GM18517 (cell line): ENCODE data around the gene COQ2.
"Not testable (repeated sequence)": the region's sequence is repeated elsewhere in the genome, so short reads cannot be mapped to it uniquely, and the experiment has no call there.

Experiments used
- ATAC-seq: cut with Tn5 transposase; IDR thresholded peaks from one replicate; pipeline ENCODE4 v1.9.1; 2021; ENCODE audit warnings: mild to moderate bottlenecking, moderate library complexity; ENCODE audit not compliant: unreplicated experiment

Gene COQ2

DNA sequence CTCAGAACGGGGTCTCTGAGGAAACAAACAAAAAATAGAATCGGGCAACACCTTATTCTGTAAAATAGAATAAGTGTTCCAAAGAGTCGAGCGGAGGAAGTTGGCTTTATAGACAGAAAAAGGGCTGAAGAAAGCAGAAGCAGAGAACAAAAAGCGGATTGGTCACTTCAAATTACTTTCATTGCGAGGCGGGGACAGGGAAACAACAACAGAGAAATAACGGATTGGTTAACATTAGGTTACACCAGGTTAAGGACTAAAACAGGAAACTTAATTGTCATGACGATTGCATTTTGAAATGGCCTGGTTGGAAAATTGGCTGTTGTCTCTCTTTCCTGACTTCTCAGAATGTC, 433 bp upstream of the COQ2 start:
- no peak for ATAC-seq

DNA sequence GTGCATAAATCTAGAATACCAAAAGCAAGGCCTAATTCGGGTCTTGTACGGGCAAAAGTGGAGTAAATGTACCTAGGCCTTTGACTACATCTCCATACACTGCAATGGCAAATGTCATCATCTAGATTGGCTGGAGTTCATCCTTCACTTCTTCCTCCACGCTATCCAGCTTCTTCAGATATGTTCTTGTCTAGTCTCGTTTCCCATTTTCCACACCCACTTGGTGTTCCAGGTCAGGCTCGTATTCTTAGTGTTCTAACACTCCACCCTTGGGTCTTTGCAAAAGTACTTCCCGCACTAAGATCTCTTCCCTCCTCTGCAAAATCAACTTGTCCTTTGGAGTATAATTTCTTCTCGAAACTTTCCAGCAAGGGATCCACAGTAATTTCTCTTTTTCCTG, 1.4 kb downstream of the COQ2 start:
- no peak for ATAC-seq

DNA sequence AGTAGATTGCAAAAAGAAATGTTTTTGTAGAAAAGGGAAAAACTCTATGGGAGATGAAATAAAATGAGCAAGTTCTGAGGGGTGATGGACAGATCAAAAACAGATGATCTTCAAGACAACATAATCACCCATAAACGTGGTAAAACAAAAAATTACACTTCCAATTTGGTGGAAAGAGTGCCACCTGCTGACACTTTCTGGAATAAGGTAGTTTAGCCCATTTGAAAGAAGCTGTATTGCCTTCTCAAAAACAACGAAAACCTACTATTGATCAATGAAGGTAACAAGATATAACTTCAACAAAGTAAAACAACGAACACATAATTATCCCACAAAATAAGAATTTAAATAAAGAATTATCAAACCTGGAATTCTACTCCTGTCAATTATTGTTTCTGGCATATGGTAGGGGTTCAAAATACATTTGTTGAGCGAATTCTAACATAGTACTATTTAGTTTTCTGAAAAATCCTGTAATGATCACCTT, 2.5 kb downstream of the COQ2 start:
- no peak for ATAC-seq

DNA sequence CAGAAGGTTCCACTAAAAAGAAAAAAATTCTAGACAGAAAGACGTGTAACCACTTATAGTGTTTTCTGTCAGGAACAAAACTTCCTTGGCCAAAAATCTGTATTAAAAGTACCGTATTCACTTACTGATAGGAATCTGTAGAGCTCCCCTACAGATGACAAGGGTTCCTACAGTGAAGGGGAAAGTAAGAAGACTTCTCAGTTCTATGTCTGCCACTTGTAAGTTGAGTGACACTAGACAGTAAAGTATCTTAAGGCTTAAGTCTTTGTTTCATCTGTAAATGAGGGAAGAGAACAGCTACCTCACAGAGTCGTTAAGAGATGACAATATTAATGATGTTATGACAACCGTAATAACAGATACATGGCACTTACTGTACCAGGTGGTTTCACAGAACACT, 3.3 kb downstream of the COQ2 start:
- no peak for ATAC-seq

DNA sequence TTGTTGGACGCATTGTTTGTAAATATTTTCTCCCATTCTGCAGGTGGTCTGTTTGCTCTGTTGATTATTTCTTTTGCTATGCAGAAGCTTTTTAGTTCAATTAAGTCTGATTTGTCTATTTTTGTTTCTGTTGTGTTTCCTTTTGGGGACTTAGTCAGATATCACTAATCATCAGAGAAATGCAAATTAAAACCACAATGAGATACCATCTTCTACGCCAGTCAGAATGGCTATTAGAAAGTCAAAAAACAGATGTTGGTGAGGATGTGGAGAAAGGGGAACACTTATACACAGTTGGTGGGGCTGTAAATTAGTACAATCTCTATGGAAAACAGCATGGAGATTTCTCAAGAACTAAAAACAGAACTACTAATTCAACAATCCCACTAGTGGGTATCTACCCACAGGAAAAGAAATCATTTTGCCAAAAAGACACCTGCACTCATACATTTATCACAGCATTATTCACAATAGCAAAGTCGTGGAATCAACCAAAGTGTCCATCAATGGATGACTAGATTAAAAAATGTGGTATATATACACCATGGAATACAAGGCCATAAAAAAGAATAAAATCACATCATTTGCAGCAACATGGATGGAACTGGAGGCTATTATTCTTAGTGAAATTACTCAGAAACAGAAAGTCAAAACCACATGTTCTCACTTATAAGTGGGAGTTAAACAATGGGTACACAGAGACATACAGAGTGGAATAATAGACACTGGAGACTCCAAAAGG, 8.1 kb downstream of the COQ2 start:
- peak; percentile 71 for ATAC-seq

DNA sequence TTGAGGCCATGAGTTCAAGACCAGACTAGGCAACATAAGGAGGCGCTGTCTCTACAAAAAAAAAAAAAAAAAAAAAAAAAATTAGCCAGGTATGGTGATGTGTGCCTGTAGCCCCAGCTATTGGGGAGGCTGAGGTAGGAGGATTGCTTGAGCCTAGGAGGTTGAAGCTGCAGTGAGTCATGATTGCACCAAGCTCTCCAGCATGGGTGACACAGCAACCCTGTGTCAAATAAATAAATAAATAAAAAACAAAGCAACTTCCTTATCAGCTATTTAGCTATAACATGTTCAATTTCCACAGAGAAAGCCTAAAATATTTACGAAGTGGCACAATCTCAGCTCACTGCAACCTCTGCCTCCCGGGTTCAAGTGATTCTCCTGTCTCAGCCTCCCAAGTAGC, 10.7 kb downstream of the COQ2 start:
- ATAC-seq = not testable (repeated sequence)

DNA sequence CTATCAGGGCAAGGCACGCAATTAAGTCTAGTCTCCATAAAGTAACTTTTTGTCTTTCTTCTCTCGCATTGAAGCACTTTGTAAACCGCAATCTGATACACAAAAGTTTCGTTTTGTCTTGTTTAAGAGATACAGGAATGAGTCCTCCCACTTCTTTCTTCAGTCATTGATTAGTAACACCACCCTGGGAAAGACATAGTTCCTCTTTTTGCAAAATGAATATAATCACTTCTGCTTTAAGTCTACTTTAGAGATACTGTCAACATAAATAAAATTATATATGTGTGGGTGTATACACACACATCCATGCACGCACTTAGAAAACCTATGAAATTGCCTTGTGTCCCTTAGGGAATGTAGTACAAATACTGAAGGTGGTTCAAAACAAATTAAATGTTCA, 11.7 kb downstream of the COQ2 start:
- peak; percentile 93 for ATAC-seq

DNA sequence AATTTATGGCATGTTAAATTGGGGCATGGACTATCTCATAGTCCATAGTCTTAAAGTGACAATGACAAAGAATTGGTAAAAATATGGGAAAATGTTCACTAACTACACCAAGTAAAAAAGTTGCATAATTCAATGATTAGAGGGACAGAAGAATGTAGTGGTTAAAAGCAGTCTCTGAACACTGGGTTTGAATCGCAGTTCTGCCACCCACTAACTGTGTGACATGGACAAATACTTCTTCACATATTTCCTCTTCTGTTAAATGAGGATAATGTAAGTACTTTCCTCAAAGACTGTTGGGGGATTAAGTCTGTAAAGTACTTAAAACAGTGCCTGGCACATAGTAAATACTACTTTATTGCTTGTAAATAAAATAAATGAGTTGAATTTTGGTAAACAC, 15.3 kb downstream of the COQ2 start:
- no peak for ATAC-seq

DNA sequence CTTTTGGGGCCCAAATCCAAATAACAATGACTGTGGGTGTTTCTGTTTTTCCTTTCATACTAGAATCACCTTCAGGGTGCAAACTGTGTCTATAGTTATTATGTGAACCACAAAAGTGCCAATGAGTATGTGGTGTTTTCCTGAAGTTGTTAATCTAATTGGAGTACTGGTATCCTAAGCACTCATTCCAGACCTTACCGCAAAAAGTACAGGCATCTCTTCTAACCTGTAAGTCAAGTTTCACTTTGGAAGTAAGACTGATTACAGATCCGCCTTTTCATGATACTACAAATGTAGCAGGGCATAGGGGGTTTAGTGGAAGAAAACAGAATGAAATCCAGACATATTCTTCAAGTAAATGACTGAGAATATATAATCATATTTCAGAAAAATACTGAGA, 16.1 kb downstream of the COQ2 start:
- no peak for ATAC-seq

DNA sequence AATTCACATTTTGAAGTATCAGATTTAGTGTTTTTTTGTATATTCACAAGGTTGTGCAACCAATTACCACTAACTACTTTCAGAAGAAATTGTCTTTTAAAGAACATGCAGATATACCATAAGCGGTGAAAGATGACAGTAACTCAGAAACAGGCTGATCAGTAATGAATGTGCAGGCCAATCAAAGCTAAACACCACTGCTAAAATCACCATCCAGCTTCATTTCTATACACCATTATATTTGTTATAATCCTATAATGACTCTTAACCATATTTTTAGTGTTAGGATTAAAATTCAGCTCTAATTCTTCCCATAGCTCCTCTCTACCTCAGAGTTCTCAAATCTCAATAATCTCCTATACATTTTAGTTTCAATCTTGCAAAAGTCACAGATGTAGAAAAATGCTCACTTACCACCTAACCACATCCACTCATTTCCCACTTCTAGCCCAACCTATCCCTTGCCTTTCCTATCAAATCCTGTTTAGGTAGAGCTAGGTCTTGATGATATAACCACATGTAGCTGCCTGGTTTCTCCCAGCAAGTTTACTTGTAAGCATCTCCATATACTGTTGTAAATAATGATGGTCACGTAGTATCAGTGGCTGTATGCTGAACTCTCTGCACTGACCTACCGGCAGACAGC, 16.6 kb downstream of the COQ2 start:
- no peak for ATAC-seq

DNA sequence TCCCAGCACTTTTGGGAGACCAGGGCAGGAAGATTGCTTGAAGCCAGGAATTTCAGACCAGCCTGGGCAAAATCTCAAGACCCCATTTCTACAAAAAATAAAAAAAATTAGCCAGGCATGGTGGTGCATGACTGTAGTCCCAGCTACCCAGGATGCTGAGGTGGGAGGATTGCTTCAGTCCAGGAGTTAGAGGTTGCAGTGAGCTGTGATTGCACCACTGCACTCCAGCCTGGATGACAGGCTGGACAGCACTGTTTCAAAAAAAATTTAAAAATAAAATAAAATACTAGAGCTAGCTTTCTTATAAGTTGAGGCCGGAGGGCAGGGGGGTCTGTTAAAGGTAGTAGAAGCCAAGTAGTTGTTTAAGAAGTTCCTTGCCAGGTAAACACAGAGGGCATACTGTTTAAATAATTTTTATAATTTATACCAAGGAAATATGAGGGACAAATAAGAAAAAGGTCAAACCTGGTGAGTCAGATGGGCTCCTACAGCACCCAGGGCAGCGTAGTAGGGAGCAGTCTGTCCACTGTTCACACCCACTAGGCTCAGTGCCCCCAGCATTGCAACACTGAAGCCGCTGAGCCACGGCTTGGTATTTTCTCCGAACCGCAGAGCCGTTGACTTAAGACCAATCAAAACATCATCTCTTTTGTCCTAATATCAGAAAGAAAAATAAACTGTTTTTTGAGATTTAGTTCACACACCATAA, 17.3 kb downstream of the COQ2 start:
- no peak for ATAC-seq

DNA sequence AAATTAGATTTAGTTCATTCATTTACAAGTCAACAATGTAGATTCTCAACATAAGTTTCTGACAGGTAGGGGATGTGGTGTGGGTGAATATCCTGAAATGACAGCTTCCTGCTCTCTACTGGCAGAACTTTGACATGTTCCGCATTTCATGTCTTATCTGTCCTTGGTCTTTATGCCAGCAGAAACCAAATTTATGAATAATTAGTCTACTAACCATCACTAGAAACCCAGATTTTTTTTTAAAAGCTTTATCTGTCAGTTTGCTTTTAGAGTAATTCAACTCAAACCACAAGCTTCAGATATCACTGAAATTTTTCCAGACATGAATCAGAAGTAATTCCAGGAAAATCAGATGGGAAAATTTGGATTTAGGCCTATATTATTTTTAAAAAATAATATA, 17.9 kb downstream of the COQ2 start:
- ATAC-seq = no peak

DNA sequence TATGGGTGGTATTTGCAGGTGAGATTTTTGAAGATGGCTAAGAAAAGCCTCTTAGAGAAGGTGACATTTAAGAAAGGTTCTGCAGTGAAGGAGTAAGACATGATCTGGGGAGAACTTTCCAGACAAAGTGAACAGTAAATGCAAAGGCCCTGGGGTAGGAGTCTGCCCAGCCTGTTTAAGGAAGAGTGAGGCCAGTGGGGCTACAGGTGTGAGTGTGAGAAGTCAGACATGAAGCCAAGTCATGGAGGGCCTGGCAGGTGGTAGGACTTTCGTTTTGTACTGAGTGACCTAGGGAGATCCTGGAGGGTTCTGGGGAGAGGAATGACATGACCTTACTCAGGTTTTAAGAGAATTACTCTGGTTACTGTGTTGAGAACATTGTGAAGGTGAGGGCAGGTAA, 21.5 kb downstream of the COQ2 start:
- ATAC-seq = no peak

DNA sequence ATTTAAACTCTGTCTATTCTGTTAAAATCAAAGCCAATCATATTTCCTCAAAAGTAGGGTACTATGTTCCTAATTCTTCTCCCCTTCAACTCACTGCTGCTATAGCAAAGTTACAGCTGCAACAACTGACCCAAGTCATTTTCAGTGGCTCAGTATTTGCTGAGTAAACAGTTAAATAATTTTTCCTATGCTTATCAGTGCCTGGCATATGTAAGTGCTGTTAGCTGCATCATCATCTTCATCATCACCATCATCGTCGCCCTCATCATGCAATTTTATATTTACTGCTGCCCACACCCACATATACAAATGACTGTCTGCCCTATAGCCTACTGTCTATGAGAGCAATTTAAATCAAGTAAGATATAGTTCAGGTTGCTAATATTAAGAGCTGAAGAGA, 21.9 kb downstream of the COQ2 start:
- no peak for ATAC-seq

DNA sequence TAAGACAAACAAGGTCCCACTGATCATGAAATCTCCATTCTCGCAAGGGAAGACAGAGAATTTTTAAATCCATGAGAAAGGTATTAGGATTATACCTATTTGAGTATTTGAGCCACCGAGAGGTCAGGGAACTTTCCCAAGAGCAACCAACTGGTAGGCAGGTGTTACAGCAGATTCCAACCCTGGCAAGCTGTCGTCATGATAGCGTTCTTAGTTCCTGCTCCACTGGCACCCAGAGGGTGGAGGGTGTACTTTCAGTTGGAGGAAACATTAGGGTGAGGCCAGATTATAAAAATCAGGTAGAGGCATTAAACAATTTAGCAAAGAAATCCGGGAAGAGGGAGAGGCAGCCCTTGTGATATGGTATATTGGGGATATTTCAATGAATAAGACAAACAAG, 23.3 kb downstream of the COQ2 start:
- no peak for ATAC-seq

DNA sequence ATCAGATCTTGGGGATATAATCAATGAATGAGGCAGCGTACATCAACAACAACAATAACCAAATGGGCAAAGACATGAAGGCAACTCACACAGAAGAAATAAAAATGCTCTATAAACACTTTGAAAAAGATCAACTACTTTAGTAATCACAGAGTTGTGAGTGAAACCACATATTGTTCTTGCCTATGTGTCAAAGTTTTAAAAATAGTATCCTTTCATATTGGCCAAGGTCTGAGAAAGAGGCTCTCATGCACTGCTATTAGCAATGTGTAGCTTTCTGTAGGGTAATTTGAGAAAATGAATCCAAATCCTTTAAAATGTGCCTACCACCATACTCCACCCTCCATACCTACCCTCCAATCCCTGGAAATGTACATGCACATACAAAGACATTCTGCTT, 25.0 kb downstream of the COQ2 start:
- no peak for ATAC-seq

DNA sequence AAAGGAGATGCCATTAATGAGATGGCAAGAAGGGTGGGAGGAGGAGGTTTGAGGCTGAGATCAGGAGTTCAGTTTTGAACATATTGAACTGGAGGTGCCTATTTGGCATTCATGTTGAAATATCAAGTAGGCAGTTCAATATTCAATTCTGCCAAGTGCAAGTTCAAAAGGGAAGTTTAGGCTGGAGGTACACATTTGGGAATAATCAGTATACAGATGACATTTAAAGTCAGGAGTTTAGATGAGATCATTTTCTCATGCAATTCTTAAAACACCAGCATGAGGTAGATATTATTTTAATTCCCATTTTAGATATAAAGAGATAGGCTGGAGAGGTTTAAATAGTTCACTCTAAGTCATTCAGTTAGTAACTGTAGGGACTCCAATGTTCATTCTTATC, 26.1 kb downstream of the COQ2 start:
- no peak for ATAC-seq

DNA sequence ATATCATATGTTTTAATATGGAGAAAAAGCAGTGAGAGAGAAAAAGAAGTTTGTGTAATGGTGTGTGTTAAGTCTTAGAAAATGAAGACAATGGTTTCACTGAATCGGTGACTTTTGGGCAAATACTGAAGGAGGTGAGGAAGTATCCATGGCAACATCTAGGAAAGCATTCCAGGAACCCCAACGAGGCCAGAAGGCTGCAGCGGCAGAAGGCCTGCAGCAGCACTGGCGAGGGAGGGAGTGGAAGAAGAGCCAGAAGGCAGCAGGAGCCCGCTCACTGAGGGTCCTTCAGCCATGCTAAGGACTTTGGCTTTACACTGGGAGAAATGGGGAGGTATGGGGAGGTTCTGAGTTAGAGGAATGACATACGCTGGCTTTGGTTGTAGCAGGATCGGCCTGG, 26.8 kb downstream of the COQ2 start:
- ATAC-seq = no peak

DNA sequence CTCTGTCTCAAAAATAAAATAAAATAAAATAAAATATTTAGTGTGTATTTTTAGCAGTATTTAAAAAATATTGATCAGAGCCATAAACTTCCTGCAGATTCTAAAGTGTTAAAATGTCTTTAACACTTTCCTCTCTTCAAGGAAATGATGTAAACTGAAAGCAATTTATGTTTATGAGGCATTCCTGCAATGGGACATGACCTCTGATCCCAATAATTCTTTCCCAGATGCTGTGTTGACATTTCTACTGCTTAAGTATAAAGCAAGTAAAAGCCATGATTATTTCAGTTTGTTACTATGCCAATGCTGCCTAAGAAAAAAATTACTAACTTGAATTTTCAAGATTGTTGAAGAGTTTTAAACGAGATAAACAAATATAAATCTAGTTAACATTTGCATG, 29.0 kb downstream of the COQ2 start:
- no peak for ATAC-seq

DNA sequence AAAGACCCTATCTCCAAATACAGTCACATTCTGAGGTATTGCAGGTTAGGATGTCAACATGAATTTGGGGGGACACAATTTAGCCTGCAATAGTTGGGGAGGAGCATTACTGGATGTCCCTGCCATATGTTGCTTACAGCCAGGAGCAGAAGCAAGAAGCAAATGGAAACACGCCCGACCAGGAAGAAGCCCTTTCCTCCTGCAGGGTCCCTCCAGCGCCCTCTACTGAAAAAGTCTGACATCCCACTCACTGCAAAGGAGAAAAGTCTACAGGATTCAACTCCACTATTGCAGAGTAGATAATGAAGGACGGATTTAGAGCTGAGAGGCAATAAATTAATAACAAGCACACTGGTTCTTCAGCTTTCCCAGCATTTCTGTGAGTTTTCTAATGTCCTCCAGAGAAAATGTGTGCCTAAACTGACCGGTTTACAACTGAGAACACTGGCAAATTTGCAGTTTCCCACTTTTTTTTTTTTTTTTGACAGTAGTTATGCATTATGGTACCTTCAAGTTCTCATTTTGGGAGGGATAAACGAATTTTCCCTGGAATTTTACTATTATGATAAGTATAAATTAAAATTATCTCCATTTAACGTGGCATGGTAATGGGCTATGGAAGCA, 31.7 kb downstream of the COQ2 start:
- peak; percentile 63 for ATAC-seq

DNA sequence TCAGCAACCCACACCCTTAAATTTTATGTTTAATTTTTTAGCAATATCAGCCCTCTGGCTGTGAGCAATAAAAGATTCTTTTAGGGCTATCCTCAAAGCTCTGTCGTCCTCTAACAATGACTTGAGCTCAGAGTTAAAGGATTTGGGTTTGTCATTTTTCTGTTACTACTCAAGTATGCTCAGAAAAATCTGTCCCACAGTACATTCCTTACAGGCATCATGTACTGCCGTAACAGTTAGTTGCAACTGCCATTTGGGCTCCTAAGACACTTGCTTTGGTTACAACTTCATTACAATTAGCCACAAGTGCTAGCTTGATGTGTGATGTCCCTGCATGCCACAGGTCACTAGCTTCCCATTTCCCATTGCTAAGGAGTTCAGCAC, 33.2 kb downstream of the COQ2 start:
- no peak for ATAC-seq
